IgD-negative memory B cell (primary cell): ENCODE data around the gene RINL. TPM values are rescaled to one million over a fixed set of nuclear protein-coding genes. Genes with fewer than 3 reads are reported as not detected.
A peak's percentile ranks its signal among the peaks of the same experiment; 100 is the strongest.

Experiments
- H3K27ac Mint-ChIP-seq, 3 donors: one replicate each; pipeline ENCODE4 v1.8.0; 2020 to 2022; ENCODE audit warnings: mild to moderate bottlenecking in 3 of 3, mixed read lengths in 3 of 3, moderate library complexity in 1 of 3
- H3K27me3 Mint-ChIP-seq: one replicate; pipeline ENCODE4 v1.8.0; 2021; ENCODE audit warnings: mixed read lengths
- H3K36me3 Mint-ChIP-seq: one replicate; pipeline ENCODE4 v1.8.0; 2020; ENCODE audit warnings: mild to moderate bottlenecking, mixed read lengths
- H3K4me1 Mint-ChIP-seq, 3 donors: one replicate each; pipeline ENCODE4 v1.8.0; 2020 to 2022; ENCODE audit warnings: mixed read lengths in 3 of 3, mild to moderate bottlenecking in 1 of 3
- H3K4me3 Mint-ChIP-seq, 4 donors: one replicate each; pipeline ENCODE4 v1.8.0; 2020 to 2022; ENCODE audit warnings: mild to moderate bottlenecking in 4 of 4, mixed read lengths in 4 of 4, moderate library complexity in 3 of 4
- H3K9me3 Mint-ChIP-seq, 3 donors: one replicate each; pipeline ENCODE4 v1.8.0; 2020 to 2021; ENCODE audit warnings: mixed read lengths in 3 of 3, mild to moderate bottlenecking in 1 of 3
- polyA plus RNA-seq: library from polyadenylated mRNA; unstranded; fragments of 300-500 nt; fragmentation: Illumina TruSeq; gene quantifications from one replicate; pipeline ENCODE4 v1.2.3, GENCODE V29; 2021

RINL gene, protein sequence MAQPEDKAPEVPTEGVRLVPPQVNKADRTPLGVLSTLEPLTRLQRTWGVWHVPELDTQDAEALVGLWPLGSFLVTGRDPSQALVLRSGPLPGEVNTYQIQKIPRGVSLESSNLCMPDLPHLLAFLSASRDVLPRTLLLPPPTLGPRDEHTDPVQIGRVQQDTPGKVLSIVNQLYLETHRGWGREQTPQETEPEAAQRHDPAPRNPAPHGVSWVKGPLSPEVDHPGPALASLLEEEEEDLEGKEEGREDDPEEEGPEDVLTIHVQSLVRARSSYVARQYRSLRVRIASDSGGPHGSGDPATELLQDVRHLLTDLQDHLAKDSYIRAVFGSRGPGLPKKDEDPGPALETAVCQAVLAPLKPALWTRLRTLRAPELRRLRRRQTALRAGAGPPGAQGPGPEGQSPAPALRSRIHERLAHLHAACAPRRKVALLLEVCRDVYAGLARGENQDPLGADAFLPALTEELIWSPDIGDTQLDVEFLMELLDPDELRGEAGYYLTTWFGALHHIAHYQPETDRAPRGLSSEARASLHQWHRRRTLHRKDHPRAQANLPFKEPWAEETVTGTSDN
- polyA plus RNA-seq, result 61.3 TPM

DNA sequence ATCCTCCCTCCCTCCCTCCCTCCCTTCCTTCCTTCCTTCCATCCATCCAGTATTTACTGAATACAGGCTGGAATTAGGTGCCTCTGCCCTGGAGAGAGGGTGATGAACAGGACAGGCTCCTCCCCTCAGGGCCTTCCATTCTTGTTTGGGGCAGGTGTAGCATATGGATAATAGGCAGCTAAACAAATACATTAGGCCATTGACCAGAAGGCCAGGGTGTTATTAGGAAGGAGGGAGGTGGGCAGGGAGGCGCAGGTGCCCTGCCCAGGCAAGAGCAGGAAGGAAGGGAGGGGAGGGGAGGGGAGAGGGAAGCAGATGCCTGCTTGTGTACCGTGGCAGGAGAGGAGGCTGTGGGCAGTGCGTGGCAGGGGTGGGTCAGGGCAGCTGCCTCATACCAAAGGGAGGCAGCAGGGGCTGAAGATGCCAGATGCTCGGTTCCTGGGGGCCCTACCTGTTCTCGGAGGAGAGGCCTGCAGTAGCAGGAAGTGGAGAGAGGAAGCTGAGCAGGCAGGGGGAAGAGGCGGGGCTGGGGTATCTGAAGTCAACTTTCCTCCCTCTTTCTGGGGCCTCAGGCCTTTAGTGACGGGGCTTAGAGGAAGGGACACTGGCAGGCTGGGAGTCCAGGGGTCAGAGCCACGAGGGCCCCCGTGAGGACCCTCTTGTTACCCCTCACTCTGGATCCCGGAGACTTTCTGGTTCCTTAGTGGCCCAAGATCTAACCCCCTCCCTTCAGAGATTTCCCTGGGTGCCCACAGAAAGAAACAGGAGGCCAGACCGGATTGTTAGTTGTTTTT is at the start of gene RINL:
TSS of gene RINL (minus strand) at position 495 of the 794 bp plus-strand sequence. CDS start 1,533 bp downstream, outside the sequence.
- H3K4me1 Mint-ChIP-seq, result peaks cover 20 to 27% (median 25%) of the 10 kb centered on the region in 3 donors
- H3K27ac Mint-ChIP-seq, result peak within 1 kb of the TSS; percentile 96 to 99 (median 97)
- H3K4me3 Mint-ChIP-seq, result peak within 1 kb of the TSS; percentile 76 to 93 (median 84)
- no peaks in the 10 kb centered on the region for H3K9me3 Mint-ChIP-seq
- H3K36me3 Mint-ChIP-seq, result peaks cover 7% of the 10 kb centered on the region
- H3K27me3 Mint-ChIP-seq, result peaks cover 2% of the 10 kb centered on the region

DNA sequence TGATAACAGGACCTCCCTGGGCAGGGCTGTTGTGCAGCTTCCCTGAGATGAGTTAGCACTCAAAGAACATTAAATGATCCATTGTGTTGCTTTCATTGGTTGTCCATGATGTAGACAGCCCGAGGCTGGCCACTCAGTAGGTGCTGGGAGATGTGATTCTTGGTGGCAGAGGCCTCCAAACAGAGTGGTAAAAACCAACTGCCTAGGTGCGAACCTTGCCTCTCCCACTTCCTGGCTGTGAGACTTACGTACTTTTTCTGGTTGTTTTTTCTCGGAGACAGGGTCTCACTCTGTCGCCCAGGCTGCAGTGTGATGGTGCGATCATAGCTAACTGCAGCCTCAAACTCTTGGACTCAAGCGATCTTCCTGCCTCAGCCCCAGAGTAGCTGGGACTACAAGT is 46.3 kb upstream of the RINL start:
- H3K36me3 Mint-ChIP-seq, result peaks cover 12% of the 10 kb centered on the region
- peak overlapping the region in 1 of 3 donors; percentile 14 for H3K27ac Mint-ChIP-seq
- H3K27me3 Mint-ChIP-seq, result no peaks in the 10 kb centered on the region
- H3K9me3 Mint-ChIP-seq, result no peaks in the 10 kb centered on the region
- peaks cover 0 to 3% (median 3%) of the 10 kb centered on the region in 3 donors for H3K4me1 Mint-ChIP-seq
- no peak overlapping the region for H3K4me3 Mint-ChIP-seq

DNA sequence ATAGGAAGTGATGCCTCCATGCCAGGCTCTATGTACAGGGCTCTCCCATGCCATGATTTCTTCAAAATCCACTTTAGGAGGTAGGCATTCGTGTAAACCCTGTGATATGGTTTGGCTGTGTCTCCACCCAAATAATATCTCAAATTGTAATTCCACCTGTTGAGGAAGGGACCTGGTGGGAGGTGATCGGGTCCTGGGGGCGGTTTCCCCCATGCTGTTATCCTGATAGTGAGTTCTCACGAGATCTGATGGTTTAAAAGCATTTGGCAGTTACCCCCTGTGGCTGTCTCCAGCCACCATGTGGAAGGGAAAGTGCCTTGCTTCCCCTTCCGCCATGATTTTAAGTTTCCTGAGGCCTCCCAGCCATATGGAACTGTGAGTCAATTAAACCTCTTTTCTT is 44.4 kb upstream of the RINL start:
- H3K4me3 Mint-ChIP-seq, result no peak overlapping the region
- H3K4me1 Mint-ChIP-seq, result no peaks in the 10 kb centered on the region
- peaks cover 10% of the 10 kb centered on the region for H3K36me3 Mint-ChIP-seq
- H3K27me3 Mint-ChIP-seq, result no peaks in the 10 kb centered on the region
- H3K27ac Mint-ChIP-seq, result no peak overlapping the region
- no peaks in the 10 kb centered on the region for H3K9me3 Mint-ChIP-seq

DNA sequence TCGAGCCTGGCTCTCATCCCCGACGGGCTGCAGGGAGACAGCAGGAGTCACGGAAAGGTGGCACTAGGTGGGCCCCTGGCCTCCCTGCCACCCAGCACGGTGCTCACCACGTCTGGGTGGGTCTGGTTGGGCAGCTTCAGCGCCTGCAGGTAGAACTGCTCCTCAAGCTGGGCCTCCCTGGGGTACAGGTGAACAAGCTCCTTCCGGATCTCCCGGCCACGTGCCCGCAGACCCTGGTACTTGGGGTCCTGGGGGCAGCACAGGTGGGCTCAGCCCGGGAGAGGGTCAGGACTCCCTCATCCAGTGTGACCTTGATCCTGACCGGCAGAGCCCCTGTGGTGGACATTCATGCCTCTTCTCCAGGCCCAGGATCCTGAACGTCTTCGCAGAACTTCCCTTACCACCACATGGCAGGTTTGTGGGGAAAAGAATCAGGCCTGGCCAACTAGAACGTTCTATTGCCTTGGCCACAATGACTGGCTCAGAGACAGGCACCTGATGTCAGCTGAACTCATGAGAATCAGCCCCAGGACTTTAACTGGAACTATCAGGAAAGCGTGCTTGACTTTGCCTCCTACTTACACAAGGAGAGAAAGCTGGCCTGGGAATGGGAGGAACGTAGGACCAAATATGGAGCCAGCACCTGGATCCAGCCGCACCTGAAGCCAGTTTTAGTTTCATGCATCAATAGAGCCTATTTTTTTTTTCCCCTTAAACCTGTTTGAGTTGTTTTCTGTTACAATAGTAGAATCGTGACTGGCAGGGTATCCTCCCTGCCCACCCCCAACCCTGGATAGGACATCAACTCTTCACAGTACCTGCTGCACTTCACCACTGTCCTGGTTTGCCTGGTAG is 43.6 kb upstream of the RINL start:
- H3K4me3 Mint-ChIP-seq, result no peak overlapping the region
- H3K27ac Mint-ChIP-seq, result no peak overlapping the region
- no peaks in the 10 kb centered on the region for H3K27me3 Mint-ChIP-seq
- H3K4me1 Mint-ChIP-seq, result no peaks in the 10 kb centered on the region
- H3K36me3 Mint-ChIP-seq, result peaks cover 10% of the 10 kb centered on the region
- H3K9me3 Mint-ChIP-seq, result no peaks in the 10 kb centered on the region

DNA sequence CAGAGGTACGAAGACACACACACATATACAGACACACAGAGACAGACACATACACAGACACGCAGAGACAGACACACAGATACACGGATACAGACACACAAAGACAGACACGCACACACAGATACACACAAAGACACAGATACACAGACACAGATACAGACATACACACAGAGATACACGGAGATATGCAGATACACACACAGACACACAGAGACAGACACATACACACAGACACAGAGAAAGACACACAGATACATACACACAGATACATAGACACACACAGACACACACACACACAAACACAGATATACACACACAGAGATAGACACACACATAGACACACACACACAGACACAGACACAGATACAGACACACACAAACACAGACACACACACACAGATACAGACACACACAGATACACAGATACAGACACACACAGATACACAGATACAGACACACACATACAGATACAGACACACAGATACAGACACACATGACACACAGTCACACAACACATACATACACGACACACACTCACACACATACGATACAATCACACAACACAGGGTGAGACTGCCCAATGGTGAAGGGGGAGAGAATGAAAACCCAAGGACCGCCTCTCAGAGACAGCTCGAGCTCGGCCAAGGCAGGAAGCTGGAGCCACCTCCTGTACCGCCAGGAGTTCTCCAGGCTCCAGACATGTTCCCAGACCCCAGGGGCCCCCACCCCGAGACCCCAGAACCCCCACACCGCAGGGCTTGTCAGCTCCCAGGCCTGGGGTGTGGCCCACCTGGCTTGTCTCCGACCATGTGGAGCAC is 42.7 kb upstream of the RINL start:
- peaks cover 0 to 2% (median 0%) of the 10 kb centered on the region in 3 donors for H3K4me1 Mint-ChIP-seq
- H3K27ac Mint-ChIP-seq, result no peak overlapping the region
- H3K4me3 Mint-ChIP-seq, result no peak overlapping the region
- H3K36me3 Mint-ChIP-seq, result peaks cover 11% of the 10 kb centered on the region
- no peaks in the 10 kb centered on the region for H3K27me3 Mint-ChIP-seq
- no peaks in the 10 kb centered on the region for H3K9me3 Mint-ChIP-seq

DNA sequence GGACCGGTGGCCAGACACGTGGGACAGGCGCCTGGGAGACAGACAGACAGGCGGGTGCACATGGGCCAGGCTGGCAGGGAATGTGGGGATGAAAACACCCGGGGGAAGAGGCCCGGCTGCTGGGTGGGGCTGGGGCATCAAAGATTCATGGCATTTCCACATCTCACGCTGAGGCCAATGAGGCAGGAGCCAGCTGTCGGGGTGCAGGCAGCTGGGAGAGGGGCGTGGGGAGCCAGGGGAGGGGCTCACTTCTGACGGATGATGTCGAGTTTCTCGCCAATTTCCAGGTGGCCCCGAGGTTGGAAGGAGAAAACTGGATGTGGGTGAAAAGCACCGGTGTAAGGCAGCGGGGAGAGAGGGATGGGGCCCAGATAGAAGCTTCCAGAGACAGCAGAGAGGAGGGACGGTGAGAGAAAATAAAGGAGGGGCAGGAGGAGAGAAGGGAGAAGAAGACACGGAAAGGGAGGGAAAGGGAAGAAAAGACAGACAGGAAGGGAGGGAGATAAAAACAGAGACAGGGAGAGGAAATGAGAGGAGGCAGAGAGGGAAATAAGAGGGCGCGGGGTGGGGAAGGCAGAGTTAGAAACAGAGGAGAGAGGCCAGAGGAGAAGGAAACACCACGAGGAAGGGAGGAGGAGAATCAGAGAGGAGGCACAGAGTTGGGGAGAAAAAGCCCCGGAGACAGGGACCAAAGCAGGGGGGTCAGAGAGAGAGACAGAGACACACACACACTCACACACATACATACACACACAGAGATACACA is 41.9 kb upstream of the RINL start:
- H3K9me3 Mint-ChIP-seq, result no peaks in the 10 kb centered on the region
- no peak overlapping the region for H3K4me3 Mint-ChIP-seq
- no peak overlapping the region for H3K27ac Mint-ChIP-seq
- H3K36me3 Mint-ChIP-seq, result peaks cover 11% of the 10 kb centered on the region
- H3K27me3 Mint-ChIP-seq, result no peaks in the 10 kb centered on the region
- peaks cover 0 to 2% (median 0%) of the 10 kb centered on the region in 3 donors for H3K4me1 Mint-ChIP-seq

DNA sequence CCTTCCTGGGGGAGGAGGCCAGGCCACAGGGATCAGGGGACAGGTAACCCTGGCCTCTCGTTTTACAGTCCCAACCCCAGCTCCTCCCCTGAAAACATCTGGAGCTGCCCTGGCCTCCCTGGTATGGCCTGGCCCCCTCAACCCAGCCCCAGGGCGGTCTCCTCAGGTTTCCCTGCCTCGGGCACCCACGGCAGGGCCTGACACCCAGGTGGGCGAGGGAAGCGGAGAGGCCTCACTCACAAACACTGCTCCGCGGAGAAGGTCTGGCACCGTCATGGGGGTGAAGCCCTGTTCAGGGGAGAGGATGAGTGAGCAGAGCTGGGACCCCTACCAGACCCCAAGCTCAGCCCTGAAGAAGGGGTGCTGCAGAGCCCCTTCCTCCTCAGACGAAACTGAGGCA is 40.5 kb upstream of the RINL start:
- Mint-ChIP-seq H3K27ac (no peak overlapping the region), H3K27me3 (no peaks in the 10 kb centered on the region)

DNA sequence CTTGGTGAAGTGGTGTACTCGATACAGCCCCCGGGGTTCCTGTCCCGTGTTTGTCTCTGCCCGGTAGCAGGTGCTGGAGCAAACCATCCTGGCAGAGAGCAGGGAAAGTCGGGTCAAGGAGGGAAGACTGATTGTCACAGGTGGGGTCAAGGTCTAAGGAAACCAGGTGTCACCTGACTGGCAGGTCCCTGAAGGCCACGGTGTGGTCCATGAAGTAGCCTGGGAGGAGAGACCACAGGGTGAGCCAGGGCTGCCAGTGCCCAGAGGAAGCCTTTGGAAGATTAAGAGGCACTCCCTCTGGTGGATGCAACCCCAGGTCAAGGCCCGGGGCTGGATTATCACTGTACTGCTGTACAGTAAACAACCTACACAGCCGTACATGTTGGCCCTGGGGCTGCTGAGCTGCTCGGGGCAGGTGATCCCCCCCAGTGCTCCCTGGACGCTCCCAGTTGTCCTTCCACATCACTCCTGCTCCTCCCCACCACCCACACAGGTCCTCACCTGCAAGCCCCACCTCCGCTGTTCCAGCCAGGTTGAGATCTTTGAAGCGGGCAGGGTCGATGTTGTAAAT is 39.9 kb upstream of the RINL start:
- no peak overlapping the region for H3K27ac Mint-ChIP-seq
- H3K27me3 Mint-ChIP-seq, result no peaks in the 10 kb centered on the region

More for the DNA sequence above, 40.5 kb upstream of the RINL start:
- Mint-ChIP-seq H3K4me3 (no peak overlapping the region), H3K4me1 (peaks cover 0 to 2% (median 0%) of the 10 kb centered on the region in 3 donors), H3K9me3 (no peaks in the 10 kb centered on the region), H3K36me3 (peaks cover 9% of the 10 kb centered on the region)

DNA sequence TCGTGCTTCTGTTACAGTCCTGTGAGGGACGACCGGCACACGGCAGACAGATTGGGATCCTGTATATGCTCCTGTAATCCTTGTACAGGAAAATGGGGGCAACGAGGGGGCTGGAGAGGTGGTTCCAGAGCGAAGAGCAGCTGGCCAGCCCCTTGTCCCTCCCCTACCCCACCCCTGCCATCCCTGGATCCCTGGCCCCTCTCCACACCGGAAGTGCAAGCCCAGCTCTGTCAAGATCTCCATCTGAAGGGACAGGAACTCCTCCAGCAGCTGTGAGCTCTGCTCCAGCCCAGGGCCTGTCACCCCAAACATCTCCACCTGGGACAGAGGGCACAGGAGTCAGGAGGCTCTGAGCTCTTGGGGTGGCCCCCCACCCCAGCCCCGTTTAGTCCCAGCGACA is 39.4 kb upstream of the RINL start:
- Mint-ChIP-seq H3K4me1 (peaks cover 0 to 2% (median 2%) of the 10 kb centered on the region in 3 donors), H3K4me3 (no peak overlapping the region), H3K27me3 (no peaks in the 10 kb centered on the region), H3K9me3 (no peaks in the 10 kb centered on the region), H3K36me3 (peaks cover 9% of the 10 kb centered on the region), H3K27ac (no peak overlapping the region)

More for the DNA sequence above, 39.9 kb upstream of the RINL start:
- Mint-ChIP-seq H3K4me3 (no peak overlapping the region), H3K4me1 (peaks cover 0 to 2% (median 0%) of the 10 kb centered on the region in 3 donors), H3K36me3 (peaks cover 9% of the 10 kb centered on the region), H3K9me3 (no peaks in the 10 kb centered on the region)

DNA sequence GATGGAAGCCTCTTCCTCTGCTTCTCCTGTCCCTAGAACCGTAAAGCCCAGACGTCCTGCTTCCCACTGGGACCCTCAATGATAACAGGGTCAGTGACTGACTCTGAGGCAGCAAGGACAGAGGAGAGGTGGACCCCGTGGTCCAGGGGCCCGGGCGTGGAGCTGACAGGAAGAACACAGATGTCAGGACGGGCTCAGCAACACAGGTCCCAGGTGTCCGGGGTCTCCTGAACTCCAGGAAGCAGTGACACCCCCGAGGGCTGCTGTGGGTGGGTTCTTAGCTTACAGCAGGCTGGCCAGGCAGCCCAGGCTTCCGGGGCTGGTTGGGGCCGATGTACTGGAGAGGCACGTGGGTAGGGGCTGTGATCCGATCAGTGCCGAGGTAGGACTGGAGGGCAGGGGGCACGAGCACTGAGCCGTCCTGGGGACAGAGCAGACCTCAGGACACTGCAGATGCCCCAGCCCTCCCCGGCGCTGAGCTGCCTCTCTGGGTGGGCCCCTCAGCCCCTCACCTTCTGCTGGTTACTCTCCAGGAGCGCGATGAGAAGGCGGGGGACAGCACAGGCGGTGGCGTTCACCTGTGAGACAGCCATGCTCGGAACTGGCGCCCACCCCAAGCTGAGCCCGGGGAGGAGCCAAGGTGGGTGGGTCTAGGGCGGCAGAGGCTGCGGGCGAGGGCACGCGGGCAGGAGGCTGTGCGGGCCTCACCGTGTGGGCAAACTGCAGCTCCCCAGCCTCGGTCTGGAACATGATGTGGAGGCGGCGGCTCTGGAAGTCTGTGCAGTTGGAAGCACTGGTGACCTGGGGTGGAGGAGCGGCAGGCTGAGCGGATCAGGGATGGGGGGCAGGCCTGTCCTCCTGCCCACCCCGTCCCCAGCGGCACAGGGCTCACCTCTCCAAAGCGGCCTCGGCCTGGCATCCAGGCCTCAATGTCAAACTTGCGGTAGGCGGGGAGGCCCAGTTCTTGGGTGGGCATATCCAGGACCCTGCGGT is 37.5 kb upstream of the RINL start:
- Mint-ChIP-seq H3K27ac (no peak overlapping the region), H3K27me3 (no peaks in the 10 kb centered on the region), H3K36me3 (peaks cover 4% of the 10 kb centered on the region), H3K4me1 (peaks cover 0 to 2% (median 2%) of the 10 kb centered on the region in 3 donors), H3K4me3 (no peak overlapping the region), H3K9me3 (no peaks in the 10 kb centered on the region)

DNA sequence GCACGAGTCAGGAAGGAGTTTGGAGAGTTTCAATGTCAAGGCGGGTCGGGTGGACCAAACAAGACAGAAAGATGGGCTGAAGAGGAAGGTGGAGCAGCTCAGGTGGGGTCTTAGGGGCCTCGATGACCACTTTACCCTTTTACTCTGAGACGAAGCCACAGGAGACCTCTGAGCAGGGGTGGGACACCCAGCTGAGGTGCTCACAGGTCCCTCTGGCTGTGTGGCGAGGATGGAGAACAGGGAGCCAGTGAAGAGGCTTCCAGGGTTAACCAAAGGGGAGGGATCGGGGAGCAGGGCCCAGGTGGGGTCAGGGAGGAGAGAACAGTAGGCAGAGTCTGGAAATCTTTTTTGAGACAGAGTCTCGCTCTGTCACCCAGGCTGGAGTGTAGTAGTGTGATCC is 35.9 kb upstream of the RINL start:
- H3K4me1 Mint-ChIP-seq, result peaks cover 0 to 2% (median 2%) of the 10 kb centered on the region in 3 donors
- H3K9me3 Mint-ChIP-seq, result no peaks in the 10 kb centered on the region
- H3K36me3 Mint-ChIP-seq, result peaks cover 4% of the 10 kb centered on the region
- no peaks in the 10 kb centered on the region for H3K27me3 Mint-ChIP-seq
- H3K4me3 Mint-ChIP-seq, result no peak overlapping the region
- no peak overlapping the region for H3K27ac Mint-ChIP-seq
